OCI-LY1 (cell line): Measurements from ENCODE around the gene CITED2.

Experiments used
- CTCF ChIP-seq: fragments of 200-600 bp; sonication (generic), shearing (Covaris generic); IDR thresholded peaks from 2 replicates; pipeline ENCODE4 v1.5.1; 2017; ENCODE audit warnings: mild to moderate bottlenecking, antibody characterized with exemption, low read length, moderate library complexity, mixed read lengths
- EZH2 ChIP-seq: fragments of 200-600 bp; sonication (generic), shearing (Covaris generic); IDR thresholded peaks from 2 replicates; pipeline ENCODE4 v1.8.0; 2017; ENCODE audit warnings: borderline replicate concordance, mixed run types, mild to moderate bottlenecking, antibody characterized with exemption, low read length, moderate library complexity, mixed read lengths

GRCh38 chr6:139324301-139324555 is 50.2 kb downstream of the CITED2 start:
- TF ChIP-seq CTCF (no peak), EZH2 (no peak)
